ENCODE measurements around the gene SH2D3A.

- TF ChIP-seq EZH2 (IDR thresholded peaks at IDR 0.05; ENCODE audit: low read length) = no peak
- TF ChIP-seq, protein P1, sequence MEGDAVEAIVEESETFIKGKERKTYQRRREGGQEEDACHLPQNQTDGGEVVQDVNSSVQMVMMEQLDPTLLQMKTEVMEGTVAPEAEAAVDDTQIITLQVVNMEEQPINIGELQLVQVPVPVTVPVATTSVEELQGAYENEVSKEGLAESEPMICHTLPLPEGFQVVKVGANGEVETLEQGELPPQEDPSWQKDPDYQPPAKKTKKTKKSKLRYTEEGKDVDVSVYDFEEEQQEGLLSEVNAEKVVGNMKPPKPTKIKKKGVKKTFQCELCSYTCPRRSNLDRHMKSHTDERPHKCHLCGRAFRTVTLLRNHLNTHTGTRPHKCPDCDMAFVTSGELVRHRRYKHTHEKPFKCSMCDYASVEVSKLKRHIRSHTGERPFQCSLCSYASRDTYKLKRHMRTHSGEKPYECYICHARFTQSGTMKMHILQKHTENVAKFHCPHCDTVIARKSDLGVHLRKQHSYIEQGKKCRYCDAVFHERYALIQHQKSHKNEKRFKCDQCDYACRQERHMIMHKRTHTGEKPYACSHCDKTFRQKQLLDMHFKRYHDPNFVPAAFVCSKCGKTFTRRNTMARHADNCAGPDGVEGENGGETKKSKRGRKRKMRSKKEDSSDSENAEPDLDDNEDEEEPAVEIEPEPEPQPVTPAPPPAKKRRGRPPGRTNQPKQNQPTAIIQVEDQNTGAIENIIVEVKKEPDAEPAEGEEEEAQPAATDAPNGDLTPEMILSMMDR (optimal IDR thresholded peaks at IDR 0.05 in 1 of 3, IDR thresholded peaks at IDR 0.05 in 1 of 3, conservative IDR thresholded peaks at IDR 0.05 in 1 of 3; ENCODE audit: extremely low read depth in 1 of 3, insufficient read depth in 2 of 3, low read length in 3 of 3) = no peak
These were observed 17.2 kb downstream of the SH2D3A start for GRCh38 chr19:6750062-6750461.
